GM23338 (cell line): ENCODE measurements around the gene TSKS.

Experiments used
- CREB1 ChIP-seq: fragments of 250-450 bp; sonication (Bioruptor Pico); IDR thresholded peaks from 2 replicates; pipeline ENCODE4 v1.5.0; 2020; ENCODE audit warnings: low read depth, mild to moderate bottlenecking, moderate library complexity
- EZH2phosphoT487 ChIP-seq: fragments of 200-600 bp; sonication (generic); IDR thresholded peaks from one replicate; pipeline ENCODE4 v1.8.1; 2018; ENCODE audit warnings: antibody characterized with exemption; ENCODE audit not compliant: unreplicated experiment
- POLR2AphosphoS5 ChIP-seq: IDR thresholded peaks from 2 replicates; pipeline ENCODE4 v1.6.1; 2016; ENCODE audit warnings: antibody characterized with exemption, low read depth
- TF ChIP-seq, protein P1 (sequence below), 2 experiments: fragments of 200-600 bp in 1 of 2; sonication (generic) in 1 of 2; conservative IDR thresholded peaks; 2 replicates each; pipeline versions ENCODE4 v1.5.1 to v1.6.1; 2016 to 2017; ENCODE audit warnings: antibody characterized with exemption in 2 of 2, low read depth in 2 of 2, mild to moderate bottlenecking in 2 of 2, moderate library complexity in 1 of 2
- TF ChIP-seq, protein P2 (sequence below): IDR thresholded peaks from one replicate; pipeline ENCODE4 v1.6.1; 2018; ENCODE audit warnings: antibody characterized with exemption; ENCODE audit not compliant: unreplicated experiment

DNA sequence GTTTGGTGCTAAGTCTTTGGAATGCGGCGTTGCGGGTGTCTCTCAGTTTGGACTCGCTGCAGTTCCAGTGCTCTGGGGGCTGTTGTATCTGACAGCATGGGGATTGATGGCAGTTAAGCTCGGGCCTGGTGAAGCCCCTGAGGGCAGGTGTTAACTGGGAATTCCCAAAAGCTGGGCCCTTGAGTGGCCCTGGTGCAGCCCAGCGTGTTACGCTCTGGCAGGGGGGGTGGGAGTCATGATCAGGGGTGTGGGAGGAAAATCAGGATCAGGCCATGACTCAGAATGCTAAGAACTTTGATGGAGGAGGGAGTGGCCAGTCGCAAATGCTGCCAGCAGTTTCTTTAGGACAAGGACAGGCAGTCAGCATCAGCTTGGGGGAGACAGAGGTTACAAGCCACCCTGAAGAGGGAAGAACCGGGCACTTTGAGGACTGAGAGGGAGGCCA, 23.3 kb upstream of the TSKS start:
- TF ChIP-seq EZH2phosphoT487 (no peak), CREB1 (CRISPR knock-in tag) (no peak), POLR2AphosphoS5 (no peak)
- TF ChIP-seq, protein P1, sequence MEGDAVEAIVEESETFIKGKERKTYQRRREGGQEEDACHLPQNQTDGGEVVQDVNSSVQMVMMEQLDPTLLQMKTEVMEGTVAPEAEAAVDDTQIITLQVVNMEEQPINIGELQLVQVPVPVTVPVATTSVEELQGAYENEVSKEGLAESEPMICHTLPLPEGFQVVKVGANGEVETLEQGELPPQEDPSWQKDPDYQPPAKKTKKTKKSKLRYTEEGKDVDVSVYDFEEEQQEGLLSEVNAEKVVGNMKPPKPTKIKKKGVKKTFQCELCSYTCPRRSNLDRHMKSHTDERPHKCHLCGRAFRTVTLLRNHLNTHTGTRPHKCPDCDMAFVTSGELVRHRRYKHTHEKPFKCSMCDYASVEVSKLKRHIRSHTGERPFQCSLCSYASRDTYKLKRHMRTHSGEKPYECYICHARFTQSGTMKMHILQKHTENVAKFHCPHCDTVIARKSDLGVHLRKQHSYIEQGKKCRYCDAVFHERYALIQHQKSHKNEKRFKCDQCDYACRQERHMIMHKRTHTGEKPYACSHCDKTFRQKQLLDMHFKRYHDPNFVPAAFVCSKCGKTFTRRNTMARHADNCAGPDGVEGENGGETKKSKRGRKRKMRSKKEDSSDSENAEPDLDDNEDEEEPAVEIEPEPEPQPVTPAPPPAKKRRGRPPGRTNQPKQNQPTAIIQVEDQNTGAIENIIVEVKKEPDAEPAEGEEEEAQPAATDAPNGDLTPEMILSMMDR (conservative IDR thresholded peaks at IDR 0.05; ENCODE audit: low read depth in 2 of 2), result no peak
- TF ChIP-seq, protein P2, sequence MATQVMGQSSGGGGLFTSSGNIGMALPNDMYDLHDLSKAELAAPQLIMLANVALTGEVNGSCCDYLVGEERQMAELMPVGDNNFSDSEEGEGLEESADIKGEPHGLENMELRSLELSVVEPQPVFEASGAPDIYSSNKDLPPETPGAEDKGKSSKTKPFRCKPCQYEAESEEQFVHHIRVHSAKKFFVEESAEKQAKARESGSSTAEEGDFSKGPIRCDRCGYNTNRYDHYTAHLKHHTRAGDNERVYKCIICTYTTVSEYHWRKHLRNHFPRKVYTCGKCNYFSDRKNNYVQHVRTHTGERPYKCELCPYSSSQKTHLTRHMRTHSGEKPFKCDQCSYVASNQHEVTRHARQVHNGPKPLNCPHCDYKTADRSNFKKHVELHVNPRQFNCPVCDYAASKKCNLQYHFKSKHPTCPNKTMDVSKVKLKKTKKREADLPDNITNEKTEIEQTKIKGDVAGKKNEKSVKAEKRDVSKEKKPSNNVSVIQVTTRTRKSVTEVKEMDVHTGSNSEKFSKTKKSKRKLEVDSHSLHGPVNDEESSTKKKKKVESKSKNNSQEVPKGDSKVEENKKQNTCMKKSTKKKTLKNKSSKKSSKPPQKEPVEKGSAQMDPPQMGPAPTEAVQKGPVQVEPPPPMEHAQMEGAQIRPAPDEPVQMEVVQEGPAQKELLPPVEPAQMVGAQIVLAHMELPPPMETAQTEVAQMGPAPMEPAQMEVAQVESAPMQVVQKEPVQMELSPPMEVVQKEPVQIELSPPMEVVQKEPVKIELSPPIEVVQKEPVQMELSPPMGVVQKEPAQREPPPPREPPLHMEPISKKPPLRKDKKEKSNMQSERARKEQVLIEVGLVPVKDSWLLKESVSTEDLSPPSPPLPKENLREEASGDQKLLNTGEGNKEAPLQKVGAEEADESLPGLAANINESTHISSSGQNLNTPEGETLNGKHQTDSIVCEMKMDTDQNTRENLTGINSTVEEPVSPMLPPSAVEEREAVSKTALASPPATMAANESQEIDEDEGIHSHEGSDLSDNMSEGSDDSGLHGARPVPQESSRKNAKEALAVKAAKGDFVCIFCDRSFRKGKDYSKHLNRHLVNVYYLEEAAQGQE, result no peak
